HUES64 (cell line): ENCODE data around the gene PPARD.

Experiments
- H3K27ac ChIP-seq: 2 replicates; pipeline ENCODE4 v1.7.0; 2013; ENCODE audit warnings: low read depth, low read length, inconsistent platforms
- H3K27me3 ChIP-seq: 2 replicates; pipeline ENCODE4 v1.6.1; 2013; ENCODE audit warnings: mild to moderate bottlenecking, low read length; ENCODE audit not compliant: insufficient read depth
- H3K36me3 ChIP-seq: 2 replicates; pipeline ENCODE4 v1.6.1; 2013; ENCODE audit warnings: mild to moderate bottlenecking, low read length; ENCODE audit not compliant: insufficient read depth
- H3K4me1 ChIP-seq: 2 replicates; pipeline ENCODE4 v1.6.1; 2013; ENCODE audit warnings: mild to moderate bottlenecking, low read length, moderate library complexity; ENCODE audit not compliant: insufficient read depth
- H3K4me3 ChIP-seq: 2 replicates; pipeline ENCODE4 v1.5.1; 2013; ENCODE audit warnings: mild to moderate bottlenecking, low read length, moderate library complexity
- H3K9ac ChIP-seq: 2 replicates; pipeline ENCODE4 v1.6.1; 2013; ENCODE audit warnings: mild to moderate bottlenecking, low read depth, low read length
- H3K9me3 ChIP-seq: 2 replicates; pipeline ENCODE4 v1.6.1; 2013; ENCODE audit warnings: low read depth, low read length; ENCODE audit not compliant: insufficient read depth
- WGBS: fragments of 150-250, 120-280 bp; methylation state at CpG from one replicate; pipeline ENCODE4 v1.1.7; 2013; ENCODE audit warnings: missing lambda C conversion rate; 5-methylcytosine and 5-hydroxymethylcytosine counted together

Gene PPARD

GRCh38 chr6:35359346-35359743 lies 17.0 kb downstream of the PPARD start:
- Histone ChIP-seq H3K4me3 (no peak overlapping the region), H3K36me3 (peaks cover 6% of the 10 kb centered on the region; the same call in 1 of the 2 replicates), H3K9ac (no peak overlapping the region), H3K9me3 (no peaks in the 10 kb centered on the region), H3K27ac (no peak overlapping the region), H3K4me1 (peaks cover 15% of the 10 kb centered on the region), H3K27me3 (no peaks in the 10 kb centered on the region)
- 96% methylated on average over 5 of the region's 5 CpGs for WGBS

- Histone ChIP-seq H3K4me1 (peaks cover 15% of the 10 kb centered on the region), H3K27me3 (no peaks in the 10 kb centered on the region), H3K36me3 (peaks cover 6% of the 10 kb centered on the region; the same call in 1 of the 2 replicates), H3K9me3 (no peaks in the 10 kb centered on the region), H3K9ac (no peak overlapping the region), H3K4me3 (no peak overlapping the region), H3K27ac (peak overlapping the region; percentile 60; the same call in 1 of the 2 replicates)
- 68% methylated on average over 2 of the region's 2 CpGs for WGBS
These were observed 17.5 kb downstream of the PPARD start for GRCh38 chr6:35359744-35360348.

GRCh38 chr6:35360349-35361138 lies 18.2 kb downstream of the PPARD start:
- H3K27ac ChIP-seq: peak overlapping the region; percentile 60; the same call in 1 of the 2 replicates
- H3K36me3 ChIP-seq: peaks cover 6% of the 10 kb centered on the region; the same call in 1 of the 2 replicates
- H3K4me1 ChIP-seq: peaks cover 15% of the 10 kb centered on the region
- no peak overlapping the region for H3K4me3 ChIP-seq
- no peak overlapping the region for H3K9ac ChIP-seq
- WGBS: 60% methylated on average over 7 of the region's 8 CpGs
- H3K27me3 ChIP-seq: no peaks in the 10 kb centered on the region
- H3K9me3 ChIP-seq: no peaks in the 10 kb centered on the region

GRCh38 chr6:35362200-35362599 lies 19.8 kb downstream of the PPARD start:
- no peak overlapping the region for H3K27ac ChIP-seq
- H3K4me3 ChIP-seq: no peak overlapping the region

GRCh38 chr6:35363293-35363750 lies 21.0 kb downstream of the PPARD start:
- no peaks in the 10 kb centered on the region for H3K27me3 ChIP-seq
- no peak overlapping the region for H3K27ac ChIP-seq
- H3K36me3 ChIP-seq: no peaks in the 10 kb centered on the region
- H3K4me3 ChIP-seq: no peak overlapping the region
- peaks cover 15% of the 10 kb centered on the region for H3K4me1 ChIP-seq
- no peak overlapping the region for H3K9ac ChIP-seq
- WGBS: 89% methylated on average over 10 of the region's 10 CpGs
- H3K9me3 ChIP-seq: no peaks in the 10 kb centered on the region

More at GRCh38 chr6:35362200-35362599, 19.8 kb downstream of the PPARD start:
- Histone ChIP-seq H3K36me3 (no peaks in the 10 kb centered on the region), H3K9me3 (no peaks in the 10 kb centered on the region), H3K27me3 (no peaks in the 10 kb centered on the region), H3K4me1 (peaks cover 15% of the 10 kb centered on the region), H3K9ac (no peak overlapping the region)
- WGBS: 98% methylated on average over 2 of the region's 2 CpGs

GRCh38 chr6:35365594-35366203 lies 23.3 kb downstream of the PPARD start:
- WGBS: 95% methylated on average over 6 of the region's 6 CpGs

GRCh38 chr6:35366204-35366596 lies 23.8 kb downstream of the PPARD start:
- no peaks in the 10 kb centered on the region for H3K36me3 ChIP-seq
- H3K4me1 ChIP-seq: peaks cover 9% of the 10 kb centered on the region; the same call in 1 of the 2 replicates
- no peaks in the 10 kb centered on the region for H3K9me3 ChIP-seq
- H3K9ac ChIP-seq: no peak overlapping the region
- no peak overlapping the region for H3K27ac ChIP-seq
- no peak overlapping the region for H3K4me3 ChIP-seq
- H3K27me3 ChIP-seq: no peaks in the 10 kb centered on the region

More at GRCh38 chr6:35365594-35366203, 23.3 kb downstream of the PPARD start:
- no peaks in the 10 kb centered on the region for H3K27me3 ChIP-seq
- no peak overlapping the region for H3K27ac ChIP-seq
- no peaks in the 10 kb centered on the region for H3K9me3 ChIP-seq
- no peaks in the 10 kb centered on the region for H3K36me3 ChIP-seq
- H3K4me1 ChIP-seq: peaks cover 9% of the 10 kb centered on the region; the same call in 1 of the 2 replicates
- H3K4me3 ChIP-seq: no peak overlapping the region
- H3K9ac ChIP-seq: no peak overlapping the region

GRCh38 chr6:35367646-35368037 lies 25.3 kb downstream of the PPARD start:
- no peak overlapping the region for H3K4me3 ChIP-seq
- peaks cover 9% of the 10 kb centered on the region; the same call in 1 of the 2 replicates for H3K4me1 ChIP-seq
- H3K27ac ChIP-seq: no peak overlapping the region
- no peaks in the 10 kb centered on the region for H3K9me3 ChIP-seq
- WGBS: 87% methylated on average over 5 of the region's 5 CpGs
- H3K27me3 ChIP-seq: no peaks in the 10 kb centered on the region
- H3K36me3 ChIP-seq: no peaks in the 10 kb centered on the region
- no peak overlapping the region for H3K9ac ChIP-seq

GRCh38 chr6:35368038-35368887 lies 25.9 kb downstream of the PPARD start:
- H3K27ac ChIP-seq: no peak overlapping the region
- no peaks in the 10 kb centered on the region for H3K27me3 ChIP-seq
- H3K4me3 ChIP-seq: no peak overlapping the region
- H3K9me3 ChIP-seq: no peaks in the 10 kb centered on the region
- 0 out of 2 replicates have a peak, but pooled peaks cover 3% of the 10 kb centered on the region for H3K4me1 ChIP-seq
- no peaks in the 10 kb centered on the region for H3K36me3 ChIP-seq
- WGBS: 89% methylated on average over 2 of the region's 2 CpGs
- H3K9ac ChIP-seq: no peak overlapping the region

GRCh38 chr6:35370124-35370741 lies 27.9 kb downstream of the PPARD start:
- H3K36me3 ChIP-seq: no peaks in the 10 kb centered on the region
- H3K27me3 ChIP-seq: no peaks in the 10 kb centered on the region
- no peaks in the 10 kb centered on the region for H3K4me1 ChIP-seq
- no peak overlapping the region for H3K27ac ChIP-seq
- H3K9ac ChIP-seq: no peak overlapping the region
- 87% methylated on average over 8 of the region's 8 CpGs for WGBS
- H3K9me3 ChIP-seq: no peaks in the 10 kb centered on the region
- no peak overlapping the region for H3K4me3 ChIP-seq
